Measurements from ENCODE around the gene KRT38.

Gene KRT38

GRCh38 chr17:41440531-41441033 lies at the start of gene KRT38:
KRT38 (minus strand) TSS chr17:41440983; CDS start chr17:41440921, 62 bp downstream.
- Histone ChIP-seq H3K9ac (ENCODE audit: low read depth, low read length) (no peak within 1 kb of the TSS), H3K9me3 (ENCODE audit: control insufficient read depth, insufficient read depth, low read length) (no peaks in the 10 kb centered on the region), H3K36me3 (ENCODE audit: insufficient read depth, low read length) (no peaks in the 10 kb centered on the region), H3K4me1 (ENCODE audit: insufficient read depth, low read length) (no peaks in the 10 kb centered on the region)

- H3K9ac ChIP-seq (ENCODE audit: low read depth, low read length): no peak within 1 kb of the TSS
- no peaks in the 10 kb centered on the region for H3K36me3 ChIP-seq (ENCODE audit: insufficient read depth, low read length)
- no peaks in the 10 kb centered on the region for H3K9me3 ChIP-seq (ENCODE audit: control insufficient read depth, insufficient read depth, low read length)
- H3K4me1 ChIP-seq (ENCODE audit: insufficient read depth, low read length): no peaks in the 10 kb centered on the region; the same call in 1 of the 2 replicates
Measured at GRCh38 chr17:41489531-41489930, 48.7 kb upstream of the KRT38 start, which contains the start of gene KRT36. KRT36 (minus strand) TSS chr17:41489910; CDS start chr17:41489864, 46 bp downstream.

DNA sequence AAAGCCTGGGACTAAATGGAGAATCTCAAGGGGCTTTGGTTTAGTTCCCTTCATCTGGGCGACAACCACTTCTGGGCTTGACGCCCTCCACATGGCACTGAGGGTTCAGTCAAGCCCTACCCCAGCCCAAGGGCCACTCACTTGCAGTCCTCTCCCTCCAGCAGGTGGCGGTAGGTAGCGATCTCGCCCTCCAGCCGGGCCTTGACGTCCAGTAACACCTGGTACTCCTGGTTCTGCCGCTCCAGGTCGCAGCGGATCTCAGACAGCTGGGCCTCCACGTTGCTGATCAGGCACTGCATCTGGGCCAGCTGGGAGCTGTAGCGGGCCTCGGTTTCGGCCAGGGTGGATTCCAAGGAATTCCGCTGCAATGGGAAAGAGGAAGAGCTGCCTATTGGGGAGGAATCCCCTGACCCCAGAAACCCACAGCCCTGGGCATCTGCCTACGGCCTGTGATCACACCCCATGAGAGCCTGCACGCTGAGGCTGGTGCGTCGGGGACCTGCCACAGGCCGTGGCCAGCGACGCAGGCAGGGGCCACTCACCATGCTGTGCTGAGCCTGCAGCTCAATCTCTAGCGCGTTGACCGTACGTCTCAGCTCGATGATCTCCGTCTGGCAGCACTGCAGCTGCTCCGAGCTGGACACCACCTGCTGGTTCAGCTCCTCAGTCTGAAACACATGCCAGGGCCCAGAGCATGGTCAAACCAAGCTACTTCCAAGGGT lies 46.2 kb upstream of the KRT38 start:
- Histone ChIP-seq H3K9me3 (ENCODE audit: control insufficient read depth, insufficient read depth, low read length) (no peaks in the 10 kb centered on the region), H3K4me1 (ENCODE audit: insufficient read depth, low read length) (no peaks in the 10 kb centered on the region), H3K9ac (ENCODE audit: low read depth, low read length) (no peak overlapping the region), H3K36me3 (ENCODE audit: insufficient read depth, low read length) (no peaks in the 10 kb centered on the region)

- no peaks in the 10 kb centered on the region for H3K9me3 ChIP-seq (ENCODE audit: control insufficient read depth, insufficient read depth, low read length)
- H3K4me1 ChIP-seq (ENCODE audit: insufficient read depth, low read length): no peaks in the 10 kb centered on the region
- H3K36me3 ChIP-seq (ENCODE audit: insufficient read depth, low read length): no peaks in the 10 kb centered on the region
- no peak overlapping the region for H3K9ac ChIP-seq (ENCODE audit: low read depth, low read length)
Measured at GRCh38 chr17:41486316-41486715, 45.5 kb upstream of the KRT38 start.

GRCh38 chr17:41484920-41485904 lies 44.4 kb upstream of the KRT38 start:
- no peaks in the 10 kb centered on the region for H3K9me3 ChIP-seq (ENCODE audit: control insufficient read depth, insufficient read depth, low read length)
- H3K4me1 ChIP-seq (ENCODE audit: insufficient read depth, low read length): no peaks in the 10 kb centered on the region
- H3K36me3 ChIP-seq (ENCODE audit: insufficient read depth, low read length): no peaks in the 10 kb centered on the region
- H3K9ac ChIP-seq (ENCODE audit: low read depth, low read length): no peak overlapping the region

- no peaks in the 10 kb centered on the region for H3K9me3 ChIP-seq (ENCODE audit: control insufficient read depth, insufficient read depth, low read length)
Measured at GRCh38 chr17:41483991-41484826, 43.4 kb upstream of the KRT38 start.

DNA sequence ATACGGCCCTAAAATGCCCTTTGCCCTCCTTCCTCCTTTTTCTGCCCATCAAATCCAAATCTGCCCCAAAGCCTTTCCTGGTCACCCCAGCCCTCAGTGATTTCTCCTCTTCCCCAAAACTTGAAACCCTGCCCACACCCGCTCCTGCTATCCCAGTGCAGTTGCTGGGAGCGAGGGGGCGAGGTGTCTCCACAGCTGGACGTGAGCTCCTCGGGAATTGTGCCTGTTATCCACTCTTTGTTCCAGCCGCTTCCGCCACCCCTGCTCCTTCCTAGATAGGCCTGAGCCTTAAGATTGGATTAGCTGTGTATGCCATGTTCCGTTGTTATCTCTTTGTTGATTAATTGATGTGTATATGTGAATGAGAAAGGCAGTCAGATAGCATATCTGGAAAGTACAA lies 42.7 kb upstream of the KRT38 start:
- Histone ChIP-seq H3K4me1 (ENCODE audit: insufficient read depth, low read length) (no peaks in the 10 kb centered on the region), H3K9me3 (ENCODE audit: control insufficient read depth, insufficient read depth, low read length) (no peaks in the 10 kb centered on the region), H3K9ac (ENCODE audit: low read depth, low read length) (no peak overlapping the region), H3K36me3 (ENCODE audit: insufficient read depth, low read length) (no peaks in the 10 kb centered on the region)

More at GRCh38 chr17:41483991-41484826, 43.4 kb upstream of the KRT38 start:
- Histone ChIP-seq H3K9ac (ENCODE audit: low read depth, low read length) (no peak overlapping the region), H3K36me3 (ENCODE audit: insufficient read depth, low read length) (no peaks in the 10 kb centered on the region), H3K4me1 (ENCODE audit: insufficient read depth, low read length) (no peaks in the 10 kb centered on the region)

GRCh38 chr17:41481036-41481435 lies 40.3 kb upstream of the KRT38 start, which contains the start of gene KRT35:
KRT35 (minus strand) TSS chr17:41481151; CDS start chr17:41481097, 54 bp downstream.
- no peaks in the 10 kb centered on the region for H3K36me3 ChIP-seq (ENCODE audit: insufficient read depth, low read length)
- no peaks in the 10 kb centered on the region for H3K4me1 ChIP-seq (ENCODE audit: insufficient read depth, low read length)
- no peaks in the 10 kb centered on the region for H3K9me3 ChIP-seq (ENCODE audit: control insufficient read depth, insufficient read depth, low read length)
- no peak within 1 kb of the TSS for H3K9ac ChIP-seq (ENCODE audit: low read depth, low read length)

DNA sequence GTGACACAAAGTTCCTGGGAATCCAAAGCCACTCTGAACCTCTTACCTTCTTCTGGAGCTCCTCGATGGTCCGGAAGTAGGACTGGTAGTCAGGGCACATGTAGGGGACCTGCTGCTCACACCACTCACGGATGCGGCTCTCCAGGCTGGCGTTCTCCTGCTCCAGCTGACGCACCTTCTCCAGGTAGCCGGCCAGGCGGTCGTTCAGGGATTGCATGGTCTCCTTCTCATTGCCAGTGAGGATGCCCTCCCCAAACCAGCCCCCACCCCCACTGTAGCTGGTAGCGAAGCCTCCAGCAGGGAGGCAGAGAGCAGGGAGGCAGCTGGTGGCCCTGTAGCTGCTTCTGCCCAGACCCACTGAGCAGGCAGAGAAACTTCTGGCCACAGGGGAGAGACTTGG lies 39.8 kb upstream of the KRT38 start:
- Histone ChIP-seq H3K9ac (ENCODE audit: low read depth, low read length) (no peak overlapping the region), H3K9me3 (ENCODE audit: control insufficient read depth, insufficient read depth, low read length) (no peaks in the 10 kb centered on the region)

DNA sequence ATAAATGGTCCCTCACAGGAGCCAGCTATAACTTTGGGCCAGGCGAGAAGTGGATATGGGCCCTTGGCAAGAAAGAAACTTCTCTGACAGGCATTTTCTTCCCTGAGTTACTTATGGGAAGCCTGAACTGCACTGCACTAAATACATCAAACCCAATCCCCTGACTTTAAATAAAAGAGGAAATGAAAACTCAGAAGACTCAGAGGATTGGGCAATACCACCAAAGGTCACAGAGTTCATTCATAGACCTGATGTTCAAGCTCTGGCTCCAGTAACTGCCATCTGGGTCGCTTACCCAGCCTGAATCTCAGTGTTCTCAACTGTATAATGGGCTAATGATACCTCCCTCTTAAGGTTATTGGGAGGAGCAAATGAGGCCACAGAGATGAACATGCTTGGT lies 39.4 kb upstream of the KRT38 start:
- no peaks in the 10 kb centered on the region for H3K4me1 ChIP-seq (ENCODE audit: insufficient read depth, low read length)
- H3K9ac ChIP-seq (ENCODE audit: low read depth, low read length): no peak overlapping the region
- no peaks in the 10 kb centered on the region for H3K9me3 ChIP-seq (ENCODE audit: control insufficient read depth, insufficient read depth, low read length)
- H3K36me3 ChIP-seq (ENCODE audit: insufficient read depth, low read length): no peaks in the 10 kb centered on the region

More for the DNA sequence above, 39.8 kb upstream of the KRT38 start:
- H3K36me3 ChIP-seq (ENCODE audit: insufficient read depth, low read length): no peaks in the 10 kb centered on the region
- H3K4me1 ChIP-seq (ENCODE audit: insufficient read depth, low read length): no peaks in the 10 kb centered on the region

- no peaks in the 10 kb centered on the region for H3K4me1 ChIP-seq (ENCODE audit: insufficient read depth, low read length)
- H3K9ac ChIP-seq (ENCODE audit: low read depth, low read length): no peak overlapping the region
- no peaks in the 10 kb centered on the region for H3K36me3 ChIP-seq (ENCODE audit: insufficient read depth, low read length)
Measured at GRCh38 chr17:41478237-41478636, 37.5 kb upstream of the KRT38 start.

GRCh38 chr17:41476866-41477815 lies 36.4 kb upstream of the KRT38 start:
- no peak overlapping the region for H3K9ac ChIP-seq (ENCODE audit: low read depth, low read length)
- no peaks in the 10 kb centered on the region for H3K9me3 ChIP-seq (ENCODE audit: control insufficient read depth, insufficient read depth, low read length)
- no peaks in the 10 kb centered on the region for H3K4me1 ChIP-seq (ENCODE audit: insufficient read depth, low read length)
- H3K36me3 ChIP-seq (ENCODE audit: insufficient read depth, low read length): no peaks in the 10 kb centered on the region

More at GRCh38 chr17:41478237-41478636, 37.5 kb upstream of the KRT38 start:
- H3K9me3 ChIP-seq (ENCODE audit: control insufficient read depth, insufficient read depth, low read length): no peaks in the 10 kb centered on the region

- H3K36me3 ChIP-seq (ENCODE audit: insufficient read depth, low read length): no peaks in the 10 kb centered on the region
- no peaks in the 10 kb centered on the region for H3K4me1 ChIP-seq (ENCODE audit: insufficient read depth, low read length)
- H3K9ac ChIP-seq (ENCODE audit: low read depth, low read length): no peak overlapping the region
- H3K9me3 ChIP-seq (ENCODE audit: control insufficient read depth, insufficient read depth, low read length): no peaks in the 10 kb centered on the region
Measured at GRCh38 chr17:41475421-41475820, 34.6 kb upstream of the KRT38 start.
